Measurements from ENCODE around the gene RNF144B.
"Not testable (repeated sequence)": the region's sequence is repeated elsewhere in the genome, so short reads cannot be mapped to it uniquely, and the experiment has no call there.

RNF144B gene

DNA sequence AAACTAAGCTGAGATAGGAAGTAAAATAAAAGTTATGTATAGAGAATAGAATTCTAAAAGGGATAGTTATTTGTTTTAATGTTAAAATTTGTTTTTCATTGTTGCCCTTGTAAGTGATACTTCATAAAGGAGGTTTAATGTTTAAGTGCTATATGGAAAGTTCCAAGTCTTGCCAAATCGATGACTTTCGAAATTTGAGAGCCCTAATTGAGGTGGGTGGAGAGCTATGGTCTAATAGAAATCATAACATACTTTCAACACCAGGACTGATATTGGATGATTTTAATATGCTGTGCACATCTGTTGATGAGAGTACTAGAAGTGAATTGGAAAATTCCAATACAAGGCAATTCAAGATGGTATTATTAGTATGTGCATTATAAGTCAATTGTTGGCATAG, 64.6 kb downstream of the RNF144B start:
- no peak for DNase-seq

DNA sequence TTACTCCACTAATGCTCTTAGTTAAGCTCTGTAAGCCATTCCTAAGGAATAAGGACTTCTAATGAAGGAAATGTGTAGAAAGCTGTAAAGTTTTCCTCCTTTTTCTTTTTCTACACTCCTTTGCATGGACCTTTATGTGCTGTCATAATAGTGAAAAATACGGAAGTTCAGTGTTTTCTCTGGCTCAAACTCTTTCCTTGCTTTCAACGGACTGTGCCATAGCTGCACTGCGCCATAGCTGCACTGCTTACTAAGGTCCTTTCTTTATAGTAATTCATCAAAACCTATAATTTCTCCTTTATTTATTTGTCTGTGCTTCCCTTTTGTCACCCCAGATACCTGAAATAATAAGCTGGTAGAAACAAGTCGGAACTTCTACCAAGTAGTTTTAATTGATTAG, 67.3 kb downstream of the RNF144B start:
- no peak for DNase-seq

- DNase-seq: no peak
Measured at GRCh38 chr6:18457065-18457737, 70.1 kb downstream of the RNF144B start.

DNA sequence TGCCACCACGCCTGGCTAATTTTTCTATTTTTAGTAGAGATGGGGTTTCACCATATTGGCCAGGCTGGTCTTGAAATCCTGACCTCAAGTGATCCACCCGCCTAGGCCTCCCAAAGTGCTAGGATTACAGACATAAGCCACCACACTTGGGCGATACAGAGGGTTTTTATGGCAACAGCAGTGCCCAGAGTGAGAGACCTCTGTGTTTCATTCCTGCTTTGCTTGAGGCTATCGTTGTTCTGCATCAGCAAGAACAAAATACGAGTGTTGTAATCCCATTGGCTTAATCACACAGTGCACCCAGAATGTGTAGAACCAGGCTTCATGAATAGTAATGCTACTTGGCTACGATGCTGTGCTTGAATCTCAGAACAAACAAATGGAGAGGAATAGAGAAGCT, 70.9 kb downstream of the RNF144B start:
- DNase-seq: not testable (repeated sequence)

DNA sequence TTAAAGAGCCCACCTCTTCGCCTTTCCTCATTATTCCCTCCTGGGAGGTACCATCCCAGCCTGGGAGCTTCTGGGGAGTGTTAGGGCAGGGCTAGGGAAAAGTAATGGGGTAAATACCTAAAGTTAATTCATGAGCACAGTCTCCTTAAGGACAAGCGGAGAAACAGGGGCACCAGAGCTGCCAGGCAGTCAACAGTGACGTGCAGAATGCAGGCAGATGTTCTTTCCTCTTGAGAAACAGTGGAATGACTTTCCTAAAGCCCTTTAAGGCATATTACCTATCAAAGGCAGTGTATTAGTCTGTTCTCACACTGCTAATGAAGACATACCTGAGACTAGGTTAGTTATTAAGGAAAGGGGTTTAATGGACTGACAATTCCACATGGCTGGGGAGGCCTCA, 76.3 kb downstream of the RNF144B start:
- no peak for DNase-seq

DNA sequence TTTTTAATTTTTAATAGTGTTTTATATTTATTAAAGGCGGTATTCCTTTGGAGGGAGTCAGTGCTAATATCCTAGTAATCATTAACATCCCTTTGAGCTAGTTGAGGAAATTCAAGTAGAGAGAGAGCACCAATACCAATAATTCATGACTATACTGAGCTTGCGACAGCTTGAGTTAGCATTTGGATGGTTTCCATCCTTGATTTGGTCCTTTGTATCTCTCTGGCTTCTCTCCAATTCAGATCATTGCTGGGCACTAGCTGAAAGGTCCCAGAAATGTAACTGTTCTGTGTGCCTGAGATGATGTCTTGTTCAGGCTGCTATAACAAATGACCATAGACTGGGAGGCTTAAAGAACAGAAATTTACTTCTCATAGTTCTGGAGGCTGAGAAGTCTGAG, 77.0 kb downstream of the RNF144B start:
- DNase-seq: no peak

GRCh38 chr6:18465410-18466154, 78.4 kb downstream of the RNF144B start:
- no peak for DNase-seq

DNA sequence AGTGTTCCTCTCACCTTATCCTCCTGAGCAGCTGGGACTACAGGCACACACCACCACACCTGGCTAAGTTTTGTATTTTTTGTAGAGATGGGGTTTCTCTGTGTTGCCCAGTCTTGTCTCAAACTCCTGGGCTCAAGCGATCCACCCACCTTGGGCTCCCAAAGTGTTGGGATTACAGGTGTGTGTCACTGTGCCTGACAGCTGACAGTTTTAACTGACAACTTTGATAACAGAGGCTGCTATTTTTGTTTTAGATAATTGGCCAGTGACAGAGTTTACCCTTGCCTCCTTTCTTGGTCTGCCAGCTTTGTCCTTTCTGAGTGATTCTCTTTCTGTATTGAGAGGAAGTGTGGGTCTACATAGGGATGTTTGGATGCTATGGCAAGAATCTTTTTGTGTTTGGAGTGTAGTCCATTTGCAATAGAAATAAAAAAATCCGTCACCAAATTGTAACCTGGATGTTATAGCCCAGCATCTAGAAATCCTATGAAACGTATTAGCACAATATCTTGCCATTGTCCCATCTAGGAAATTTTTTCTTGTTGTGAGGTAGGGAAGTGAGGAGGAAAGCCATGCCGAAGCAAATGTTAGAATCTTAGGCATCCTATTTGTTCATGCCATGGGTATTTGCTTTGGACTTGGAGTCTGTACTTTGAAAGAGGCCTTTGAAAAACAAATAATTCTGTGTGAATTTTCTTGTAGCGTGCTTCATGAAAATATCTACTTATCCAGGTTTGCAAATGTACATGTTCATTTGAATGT, 80.8 kb downstream of the RNF144B start:
- DNase-seq: no peak

DNA sequence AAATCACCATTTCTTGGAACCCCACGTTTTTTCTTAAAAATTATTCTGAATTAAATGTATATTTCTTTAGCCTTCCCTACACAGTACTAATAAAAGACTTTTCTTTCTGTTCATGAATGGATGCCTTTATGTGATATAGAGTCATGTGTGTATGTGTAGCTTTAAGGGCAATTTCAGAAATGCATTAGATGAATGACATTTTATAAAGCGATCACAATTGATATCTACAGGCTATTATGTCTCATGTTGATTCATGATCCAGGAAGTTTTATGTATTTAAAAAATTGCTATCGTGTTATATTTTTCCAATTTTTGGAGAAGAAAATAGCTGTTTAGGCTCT, 81.3 kb downstream of the RNF144B start:
- no peak for DNase-seq

- DNase-seq: no peak
Measured at GRCh38 chr6:18469536-18469935, 82.4 kb downstream of the RNF144B start.

DNA sequence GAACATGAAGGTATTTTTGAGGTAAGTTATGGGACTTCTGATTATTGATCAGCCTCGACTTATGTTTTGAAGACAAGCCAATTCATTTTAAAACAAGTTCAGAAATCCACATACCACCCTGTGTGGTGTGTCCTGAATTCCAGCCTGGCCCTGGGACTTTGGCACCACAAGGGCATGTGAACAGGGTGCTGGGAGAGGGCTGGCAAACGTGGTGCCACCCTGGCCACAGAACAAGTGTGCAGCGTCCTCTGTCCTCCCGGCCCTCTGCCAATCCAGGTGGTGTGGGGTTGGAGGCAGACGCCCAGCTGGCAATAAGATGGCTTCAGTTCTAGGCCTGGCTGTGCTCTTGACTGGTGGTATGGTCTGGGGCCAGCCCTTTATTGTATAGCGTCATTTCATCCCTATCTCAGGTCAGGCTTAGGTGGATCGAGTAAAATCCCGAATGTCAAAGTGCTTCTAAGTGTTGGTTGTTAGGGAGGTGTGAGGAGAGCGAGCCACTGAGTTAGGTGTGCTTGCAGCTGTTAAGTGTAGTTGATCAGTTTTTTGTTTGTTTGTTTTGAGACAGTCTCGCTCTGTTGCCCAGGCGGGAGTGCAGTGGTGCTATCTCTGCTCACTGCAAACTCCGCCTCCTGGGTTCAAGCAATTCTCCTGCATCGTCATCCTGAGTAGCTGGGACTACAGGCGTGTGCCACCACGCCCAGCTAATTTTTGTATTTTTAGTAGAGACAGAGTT, 84.2 kb downstream of the RNF144B start:
- DNase-seq: no peak

DNA sequence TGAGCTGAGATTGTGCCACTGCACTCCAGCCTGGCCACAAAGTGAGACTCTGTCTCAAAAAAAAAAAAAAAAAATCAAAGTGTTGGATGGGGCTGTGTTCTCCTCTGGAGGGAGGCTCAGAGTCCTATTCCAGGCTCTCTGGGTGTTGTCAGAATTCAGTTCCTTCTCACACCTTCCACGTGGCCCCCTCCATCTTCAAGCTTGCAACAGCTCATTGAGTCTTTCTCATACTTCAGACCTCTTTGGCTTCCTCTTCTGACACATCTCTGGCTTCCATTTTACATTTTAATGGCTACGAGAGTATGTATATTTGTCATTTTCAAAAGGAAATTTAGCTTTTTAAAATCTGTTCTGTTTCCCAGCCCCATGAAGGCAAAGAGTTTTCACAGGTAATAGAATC, 85.8 kb downstream of the RNF144B start:
- no peak for DNase-seq

DNA sequence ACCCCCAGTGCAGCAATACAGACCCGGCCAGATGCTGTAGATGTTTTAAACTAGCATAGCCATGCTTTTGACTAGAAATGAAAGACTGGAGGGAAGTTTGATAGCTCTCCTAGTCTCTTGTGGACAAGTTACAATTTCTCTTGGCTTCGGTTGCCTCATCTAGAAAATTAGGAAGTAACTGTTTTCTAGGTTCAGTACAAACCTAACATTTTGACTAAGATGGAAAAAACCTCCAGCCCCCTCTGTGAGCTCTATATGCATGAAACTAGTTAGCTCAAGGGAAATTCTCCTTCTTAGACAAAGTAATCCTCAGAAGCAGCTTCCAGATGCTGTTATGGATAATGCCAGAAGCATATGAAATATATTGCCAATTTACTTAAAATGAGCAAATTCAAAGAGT, 86.6 kb downstream of the RNF144B start:
- no peak for DNase-seq

DNA sequence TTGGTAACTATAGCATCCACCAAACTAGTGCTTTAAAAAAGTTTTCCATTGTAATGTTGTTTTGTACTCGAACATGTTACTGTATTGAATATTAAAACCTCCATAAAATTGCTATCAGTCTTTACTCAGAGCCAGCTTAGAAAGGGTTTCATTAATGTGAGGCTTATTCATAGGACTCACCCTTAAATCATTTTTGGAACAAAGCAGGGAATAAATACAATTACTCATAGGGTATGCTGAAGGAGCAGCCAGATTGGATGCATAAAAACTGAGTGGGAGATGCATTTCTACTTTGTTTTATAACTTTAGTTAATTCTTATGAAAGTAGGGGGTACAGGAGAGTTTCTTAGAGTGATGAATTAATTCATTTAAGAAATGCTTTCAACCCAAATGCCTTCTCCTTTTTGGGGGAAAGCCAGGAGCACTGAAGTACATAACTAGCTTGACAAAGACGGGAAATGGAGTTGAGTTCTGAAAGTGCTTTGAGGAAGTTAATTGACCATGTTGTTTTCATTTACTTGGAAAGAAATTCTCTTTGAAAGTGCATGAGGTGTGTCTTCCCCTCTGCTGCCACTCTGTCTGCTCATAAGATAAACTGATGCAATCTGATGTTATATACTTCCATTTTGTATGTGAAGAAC, 90.3 kb downstream of the RNF144B start:
- DNase-seq: no peak

- no peak for DNase-seq
Measured at GRCh38 chr6:18478610-18479009, 91.5 kb downstream of the RNF144B start.

DNA sequence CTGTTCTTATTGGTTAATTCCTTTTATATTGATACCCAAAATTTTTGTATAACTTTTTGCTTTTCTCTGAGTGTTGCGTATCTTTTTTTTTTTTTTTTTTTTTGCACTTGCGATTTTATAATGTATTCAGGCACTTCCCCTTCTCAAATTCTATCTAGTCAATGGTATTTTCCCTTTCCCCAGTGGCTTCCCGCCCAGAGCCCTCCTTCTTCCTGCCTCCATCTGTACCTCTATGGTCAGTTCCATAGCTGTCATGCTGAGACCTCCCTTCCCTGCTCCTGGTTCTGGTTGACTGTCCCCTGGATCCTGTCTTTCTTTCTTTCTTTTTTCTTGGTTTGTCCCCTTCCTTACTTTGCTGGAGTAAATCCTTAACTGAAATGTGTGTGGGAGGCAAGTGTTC, 94.7 kb downstream of the RNF144B start:
- DNase-seq: no peak

GRCh38 chr6:18485660-18486435, 98.7 kb downstream of the RNF144B start:
- no peak for DNase-seq

DNA sequence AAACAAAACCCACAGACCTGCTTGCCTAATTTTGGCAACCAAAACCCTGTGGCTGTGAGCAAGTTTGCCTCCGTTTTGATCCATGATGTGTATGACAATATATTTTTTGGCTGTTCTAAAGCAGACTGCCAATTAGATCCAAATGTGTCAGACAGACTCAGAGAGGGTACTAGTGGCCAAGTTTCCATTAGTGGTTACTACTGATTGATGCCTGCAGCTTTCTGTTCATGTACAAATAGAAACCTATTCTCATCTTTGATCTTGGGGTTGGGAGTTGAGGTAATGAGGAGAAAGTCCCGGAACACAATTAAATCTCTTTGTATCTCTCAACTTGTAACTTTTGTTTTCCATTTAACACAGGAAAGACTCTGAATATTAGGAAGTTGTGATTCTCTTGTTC, 100.9 kb downstream of the RNF144B start:
- DNase-seq: no peak

- DNase-seq: no peak
Measured at GRCh38 chr6:18488526-18489270, 101.5 kb downstream of the RNF144B start.

DNA sequence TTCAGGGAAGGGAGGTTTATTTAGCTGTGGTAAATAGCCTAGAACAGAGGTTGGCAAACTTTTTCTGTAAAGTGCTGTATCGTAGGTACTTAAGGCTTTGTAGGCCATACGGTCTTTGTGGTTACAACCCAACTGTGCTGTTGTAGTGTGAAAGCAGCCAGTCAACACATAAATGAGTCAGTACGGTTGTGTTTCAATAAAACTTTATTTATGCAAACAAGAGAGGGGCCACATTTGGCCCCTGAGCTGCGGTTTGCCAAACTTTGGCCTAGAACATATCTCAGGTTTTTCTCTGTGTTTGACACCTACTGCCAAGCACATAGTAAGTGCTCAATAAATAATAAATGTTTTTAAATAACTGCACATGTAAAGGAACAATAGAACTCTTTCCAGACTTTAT, 102.2 kb downstream of the RNF144B start:
- no peak for DNase-seq

DNA sequence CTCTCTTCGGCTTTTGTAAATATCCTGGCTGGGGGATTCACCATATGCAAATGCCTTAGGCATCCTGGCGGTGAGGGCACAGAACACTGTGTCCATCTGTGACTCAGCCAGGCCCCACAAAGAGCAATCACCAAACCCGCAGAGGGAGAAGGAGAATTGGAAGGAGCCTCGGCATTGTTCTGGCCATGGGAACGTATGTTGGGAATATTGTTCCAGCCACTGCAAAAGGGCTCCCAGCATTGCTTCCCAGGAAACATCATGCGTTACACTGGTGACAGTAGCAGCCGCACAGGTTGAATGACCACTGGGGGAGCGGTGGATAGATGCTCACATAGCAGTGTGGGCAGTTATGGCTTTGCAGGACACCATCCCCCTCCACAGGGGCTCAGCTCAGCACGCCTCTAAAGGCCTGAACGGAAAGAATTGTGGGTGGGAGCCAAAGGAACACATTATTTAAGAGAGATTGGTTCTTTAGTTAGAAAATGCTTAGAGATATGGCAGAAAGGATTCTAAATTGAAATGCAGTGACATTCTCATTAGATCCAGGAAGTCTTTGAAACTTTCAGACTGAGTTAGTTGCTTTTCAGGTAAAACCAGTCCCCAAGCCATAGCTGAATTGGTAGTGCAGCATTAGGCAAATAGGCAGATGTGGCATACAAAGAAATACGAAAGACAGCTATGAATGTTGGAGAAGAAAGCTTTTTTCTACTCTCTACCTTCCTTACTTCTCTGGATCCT, 104.3 kb downstream of the RNF144B start:
- DNase-seq: no peak
